Measurements from ENCODE around the gene TRIM50.
"Not testable (repeated sequence)": the region's sequence is repeated elsewhere in the genome, so short reads cannot be mapped to it uniquely, and the experiment has no call there.

TRIM50 gene

GRCh38 chr7:73327922-73328321 lies at the start of gene TRIM50, which contains the start of gene FKBP6:
TSS of gene TRIM50 (minus strand) at chr7:73328082. CDS start at chr7:73324787, 3,295 bp downstream.
TSS of gene FKBP6 (plus strand) at chr7:73328161. CDS start at chr7:73328429, 268 bp downstream.
- not testable (repeated sequence) for DNase-seq (ENCODE audit: low spot score); FAIRE-seq

DNA sequence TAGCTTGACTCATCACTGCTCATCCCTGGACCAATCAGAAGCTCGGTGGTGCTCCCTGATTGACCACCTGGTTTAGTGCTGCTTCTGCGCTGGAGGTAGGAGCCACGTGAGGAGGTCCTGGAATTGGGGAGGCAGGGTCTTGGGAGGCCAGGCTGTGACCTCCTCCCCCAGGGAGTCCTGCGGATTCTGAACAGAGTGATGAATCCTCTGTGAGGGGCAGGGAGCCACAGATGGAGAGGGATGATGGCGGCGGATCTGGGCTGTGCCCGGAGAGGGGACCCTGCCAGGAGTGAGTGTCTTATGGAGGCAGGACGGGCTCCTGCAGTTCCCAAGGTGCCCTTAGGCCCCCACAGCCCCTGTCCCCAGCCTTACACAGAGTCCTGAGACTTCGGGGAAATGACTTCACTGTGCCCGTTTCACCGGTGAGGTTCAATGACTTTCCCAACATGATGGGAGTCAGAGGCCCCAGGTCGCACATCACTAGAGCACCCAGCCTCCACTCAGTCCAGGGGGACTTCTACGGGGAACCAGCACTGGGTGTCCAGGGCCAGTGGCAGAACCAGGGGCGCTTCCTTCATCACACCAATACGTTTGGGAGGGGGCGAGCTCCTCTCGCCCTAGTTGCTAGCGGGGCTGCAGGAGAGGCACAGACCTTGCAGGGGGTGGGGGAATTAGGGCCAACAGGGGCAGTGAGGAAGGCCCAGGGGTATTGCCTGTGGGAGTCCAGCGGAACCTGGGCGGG lies 49.0 kb upstream of the TRIM50 start:
- FAIRE-seq: no peak
- no peak for DNase-seq (ENCODE audit: low spot score)

- not testable (repeated sequence) for FAIRE-seq; DNase-seq (ENCODE audit: low spot score)
These were observed 48.4 kb upstream of the TRIM50 start for GRCh38 chr7:73376262-73376661.

DNA sequence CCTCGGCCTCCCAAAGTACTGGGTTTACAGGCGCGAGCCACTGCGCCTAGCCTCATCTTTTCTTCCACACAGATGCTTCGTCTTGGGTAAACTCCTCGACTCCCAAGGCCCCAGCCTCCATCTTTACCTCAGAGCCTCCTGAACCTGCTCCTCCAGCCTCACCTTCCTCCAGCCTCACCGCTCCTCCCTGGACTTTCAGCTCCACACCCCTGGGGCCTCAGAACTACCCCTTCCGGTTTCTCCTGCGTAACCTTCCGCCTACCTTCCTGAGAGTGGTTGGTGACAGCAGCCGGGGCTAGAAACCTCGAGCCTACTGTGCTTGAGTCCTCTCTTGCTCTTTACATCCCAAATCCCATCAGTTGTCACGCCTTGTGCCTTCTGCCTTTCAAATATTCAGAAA lies 45.9 kb upstream of the TRIM50 start:
- no peak for DNase-seq (ENCODE audit: low spot score)
- FAIRE-seq: no peak

DNA sequence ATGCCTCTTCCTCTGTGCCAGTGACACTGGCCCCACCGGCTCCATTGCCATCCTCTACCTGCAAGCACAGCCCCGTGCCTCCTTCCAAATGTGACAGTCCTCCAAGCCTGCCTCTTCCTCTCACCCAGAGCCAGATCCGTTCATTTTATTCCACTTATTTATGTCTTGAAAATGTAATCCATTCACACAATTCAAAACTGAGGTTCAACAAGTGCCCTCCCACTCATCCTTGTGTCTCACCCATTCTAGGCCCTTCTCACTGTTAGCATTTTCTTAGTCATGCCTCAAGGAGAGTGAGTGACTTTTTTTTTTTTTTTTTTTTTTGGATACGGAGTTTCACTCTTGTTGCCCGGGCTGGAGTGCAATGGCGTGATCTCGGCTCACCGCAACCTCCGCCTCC lies 41.7 kb upstream of the TRIM50 start:
- no peak for DNase-seq (ENCODE audit: low spot score)
- FAIRE-seq: no peak

- FAIRE-seq (no peak), DNase-seq (ENCODE audit: low spot score) (no peak)
These were observed 41.1 kb upstream of the TRIM50 start for GRCh38 chr7:73369009-73369408.

DNA sequence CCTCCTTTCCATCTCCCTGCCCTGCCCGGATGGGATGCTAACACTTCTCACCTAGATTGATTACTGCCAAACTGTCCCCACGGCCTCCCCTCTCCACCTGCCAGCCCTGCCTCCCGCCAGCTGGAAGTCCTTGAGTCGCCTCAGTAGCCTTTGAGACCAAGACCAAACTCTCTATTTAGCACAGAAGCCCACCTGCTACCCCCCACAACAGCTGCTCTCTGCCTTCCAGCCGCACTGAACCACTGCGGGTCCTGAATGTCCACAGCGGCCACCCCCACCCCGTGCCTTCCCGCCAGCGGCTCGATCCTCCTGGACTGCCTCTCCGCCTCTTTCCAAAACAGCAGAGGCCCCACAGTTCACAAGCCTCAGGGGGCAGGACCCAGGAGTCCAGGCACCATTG lies 39.1 kb upstream of the TRIM50 start:
- DNase-seq (ENCODE audit: low spot score) (no peak), FAIRE-seq (no peak)

- DNase-seq (ENCODE audit: low spot score): no peak
- no peak for FAIRE-seq
These were observed 38.2 kb upstream of the TRIM50 start for GRCh38 chr7:73366127-73366526.

- no peak for DNase-seq (ENCODE audit: low spot score)
- FAIRE-seq: no peak
These were observed 36.3 kb upstream of the TRIM50 start for GRCh38 chr7:73364006-73364728.

- no peak for FAIRE-seq
- no peak for DNase-seq (ENCODE audit: low spot score)
These were observed 35.5 kb upstream of the TRIM50 start for GRCh38 chr7:73363225-73364005.

GRCh38 chr7:73360590-73360989 lies 32.7 kb upstream of the TRIM50 start:
- FAIRE-seq; DNase-seq (ENCODE audit: low spot score): not testable (repeated sequence)

- FAIRE-seq (no peak), DNase-seq (ENCODE audit: low spot score) (no peak)
These were observed 32.0 kb upstream of the TRIM50 start for GRCh38 chr7:73359746-73360375.

GRCh38 chr7:73359306-73359705 lies 31.4 kb upstream of the TRIM50 start:
- DNase-seq (ENCODE audit: low spot score) (no peak), FAIRE-seq (peak; percentile 27)

DNA sequence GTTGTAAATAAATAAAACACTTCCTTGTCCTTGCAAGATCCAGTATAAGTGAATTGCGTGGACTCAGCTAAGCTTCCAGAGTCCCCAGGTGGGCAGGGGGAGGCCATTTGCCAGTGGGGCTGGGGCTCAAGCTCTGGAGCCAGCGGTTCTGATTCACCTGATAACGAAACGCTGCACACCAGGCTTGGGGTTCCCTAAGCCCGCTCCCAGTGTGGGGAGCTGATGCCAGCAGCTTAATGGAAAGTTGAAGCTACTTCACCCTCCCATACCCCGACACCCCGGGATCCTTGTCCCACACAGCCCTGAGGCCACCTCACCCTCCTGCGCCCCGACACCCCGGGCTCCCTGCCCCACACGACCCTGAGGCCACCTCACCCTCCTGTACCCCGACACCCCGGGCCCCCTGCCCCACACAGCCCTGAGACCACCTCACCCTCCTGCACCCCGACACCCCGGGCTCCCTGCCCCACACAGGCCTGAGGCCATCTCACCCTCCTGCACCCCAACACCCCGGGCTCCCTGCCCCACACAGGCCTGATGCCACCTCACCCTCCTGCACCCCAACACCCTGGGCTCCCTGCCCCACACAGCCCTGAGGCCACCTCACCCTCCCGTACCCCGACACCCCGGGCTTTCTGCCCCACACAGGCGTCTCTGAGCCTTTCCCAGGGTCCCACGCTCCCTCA lies 30.9 kb upstream of the TRIM50 start:
- FAIRE-seq (no peak), DNase-seq (ENCODE audit: low spot score) (no peak)

GRCh38 chr7:73356159-73356558 lies 28.3 kb upstream of the TRIM50 start:
- no peak for DNase-seq (ENCODE audit: low spot score)
- FAIRE-seq: no peak

DNA sequence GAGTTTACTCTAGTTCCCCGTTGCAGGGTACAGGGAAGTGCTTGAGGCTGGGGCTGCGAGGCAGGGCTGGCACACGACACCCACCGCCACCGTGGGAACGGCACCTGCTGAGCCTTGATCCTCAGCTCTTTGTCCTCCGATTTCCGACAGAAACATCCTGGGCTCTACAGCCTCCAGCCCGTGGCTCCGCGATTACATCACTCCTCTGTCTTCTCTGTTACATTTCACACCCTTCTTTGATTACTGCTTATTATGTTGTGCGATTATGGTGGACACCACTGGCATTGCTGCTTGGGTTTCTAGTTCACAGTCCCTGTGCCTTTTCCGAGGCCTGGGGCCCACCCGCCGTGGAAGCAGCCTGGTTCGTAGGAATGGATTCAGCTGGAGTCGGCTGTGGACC lies 26.9 kb upstream of the TRIM50 start:
- FAIRE-seq (no peak), DNase-seq (ENCODE audit: low spot score) (no peak)

DNA sequence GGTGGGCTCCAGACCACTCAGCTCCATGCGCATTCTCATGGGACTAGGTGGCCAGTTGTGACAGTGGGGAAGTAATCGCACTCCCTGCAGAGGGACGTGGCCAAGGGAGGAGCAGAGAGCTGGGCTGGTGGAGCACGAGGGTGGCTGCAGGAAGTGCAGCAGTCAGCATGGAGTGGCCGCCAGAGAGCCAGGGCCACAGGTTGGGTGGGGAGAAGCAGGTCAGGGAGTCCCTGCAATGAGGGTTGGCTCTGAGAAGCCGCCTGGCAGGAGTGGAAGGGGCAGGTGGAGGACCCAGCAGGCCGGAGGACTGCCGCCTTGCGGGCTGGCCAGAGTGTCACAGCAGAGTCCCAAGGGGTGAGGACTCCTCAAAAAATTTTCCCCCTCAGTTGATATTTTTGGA lies 26.3 kb upstream of the TRIM50 start:
- DNase-seq (ENCODE audit: low spot score) (no peak), FAIRE-seq (no peak)

GRCh38 chr7:73353243-73353642 lies 25.4 kb upstream of the TRIM50 start:
- FAIRE-seq: no peak

DNA sequence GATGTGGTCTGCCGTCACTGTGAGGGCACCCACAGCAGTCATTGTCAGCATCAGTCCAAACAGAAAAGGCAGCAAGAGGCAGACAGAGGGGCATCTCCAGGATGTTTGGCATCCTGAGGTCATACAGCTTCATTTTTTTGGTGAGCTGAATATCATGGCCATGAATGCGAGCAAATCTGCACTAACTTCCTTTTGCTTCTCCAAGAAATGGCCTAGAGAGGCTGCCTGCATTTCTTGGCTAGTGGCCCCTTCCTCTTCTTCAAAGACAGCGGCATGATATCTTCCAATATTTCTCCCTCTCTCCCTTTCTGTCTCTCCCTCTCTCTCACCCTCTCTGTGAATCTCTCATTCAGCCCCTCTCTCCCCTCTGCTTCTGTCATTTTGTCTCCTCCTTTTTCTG lies 24.9 kb upstream of the TRIM50 start:
- FAIRE-seq (no peak), DNase-seq (ENCODE audit: low spot score) (no peak)

More at GRCh38 chr7:73353243-73353642, 25.4 kb upstream of the TRIM50 start:
- DNase-seq (ENCODE audit: low spot score): no peak

GRCh38 chr7:73351447-73352167 lies 23.7 kb upstream of the TRIM50 start:
- FAIRE-seq: no peak
- DNase-seq (ENCODE audit: low spot score): no peak
